Measurements from ENCODE around the gene IL22RA1. TPM values are rescaled to one million over a fixed set of nuclear protein-coding genes. Genes with fewer than 3 reads are reported as not detected.

Gene IL22RA1
- total and polyA plus RNA-seq, 9 of the 15 experiments (the other 6 are each of a cell fraction or from before 2014, with no cell fraction given) = not detected

GRCh38 chr1:24149866-24150233 is 6.9 kb upstream of the IL22RA1 start (continued):
- TF ChIP-seq MGA (IDR thresholded peaks at IDR 0.05) (no peak), ARNT (IDR thresholded peaks at IDR 0.05) (no peak), ZNF232 (CRISPR knock-in tag; IDR thresholded peaks at IDR 0.05) (no peak), SP1 (CRISPR knock-in tag; IDR thresholded peaks at IDR 0.05) (0 out of 2 replicates have a peak, but pooled peaks have one; percentile 31), ZNF561 (CRISPR knock-in tag; conservative IDR thresholded peaks at IDR 0.05) (no peak), ID3 (CRISPR knock-in tag; IDR thresholded peaks at IDR 0.05) (no peak), ID3 (tag; IDR thresholded peaks at IDR 0.05) (no peak), ILK (tag; IDR thresholded peaks at IDR 0.05; ENCODE audit: borderline replicate concordance, low read depth) (no peak), NCOA2 (IDR thresholded peaks at IDR 0.05; ENCODE audit: partially characterized antibody in 2 of 2) (no peak), SNIP1 (IDR thresholded peaks at IDR 0.05; ENCODE audit: low read depth) (no peak), STAG1 (CRISPR knock-in tag; IDR thresholded peaks at IDR 0.05; ENCODE audit: borderline replicate concordance) (no peak), ZNF707 (CRISPR knock-in tag; conservative IDR thresholded peaks at IDR 0.05) (no peak), ATF6 (CRISPR knock-in tag; IDR thresholded peaks at IDR 0.05) (0 out of 2 replicates have a peak, but pooled peaks have one; percentile 39)

All from K562 (cell line).